DMS153 (cell line): ENCODE data around the gene GOLGA6B.
"Not testable (repeated sequence)": the region's sequence is repeated elsewhere in the genome, so short reads cannot be mapped to it uniquely, and the experiment has no call there.

Experiments used
- DNase-seq: peaks from one replicate; lab custom pipeline; 2025; lab: John Stamatoyannopoulos, UW

GOLGA6B gene

DNA sequence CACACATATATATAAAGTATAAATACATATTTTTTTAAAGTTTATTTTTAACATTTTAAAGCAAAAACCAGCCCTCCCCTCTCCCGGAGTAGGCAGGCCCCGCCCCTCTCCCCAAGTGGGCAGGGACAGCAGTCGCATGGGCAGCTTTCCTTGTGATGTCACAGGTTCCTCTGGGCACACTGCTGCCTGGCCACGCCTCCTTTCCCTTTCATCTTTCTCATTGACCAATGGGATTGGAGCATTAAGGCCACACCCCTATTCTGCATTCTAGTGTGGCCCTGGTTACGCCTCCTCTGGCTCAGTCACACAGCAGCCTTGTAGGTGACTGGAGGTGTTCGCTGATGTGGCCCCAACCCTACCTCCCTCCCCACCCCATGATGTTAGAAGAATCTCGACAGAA lies at the start of gene GOLGA6B:
GOLGA6B (plus strand) TSS at position 301 of the 400 bp plus-strand sequence; CDS start at position 342, 41 bp downstream.
- DNase-seq, result not testable (repeated sequence)

DNA sequence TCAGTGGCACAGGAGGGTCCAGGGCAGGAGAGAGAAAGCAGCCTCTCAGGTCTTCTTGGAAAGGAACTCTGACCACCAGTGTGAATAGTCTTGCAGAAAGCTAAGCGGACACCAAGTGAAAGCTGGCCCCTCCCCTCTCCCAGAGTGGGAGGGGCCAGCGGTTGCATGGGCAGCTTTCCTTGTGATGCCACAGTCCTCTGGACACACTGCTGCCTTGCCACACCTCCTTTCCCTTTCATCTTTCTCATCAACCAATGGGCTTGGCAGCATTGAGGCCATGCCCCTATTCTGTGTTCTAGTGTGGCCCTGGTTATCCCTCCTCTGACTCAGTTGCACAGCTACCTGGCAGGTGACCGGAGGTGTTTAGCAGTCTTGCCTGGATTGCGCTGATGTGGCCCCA lies 49.7 kb upstream of the GOLGA6B start:
- DNase-seq, result no peak

DNA sequence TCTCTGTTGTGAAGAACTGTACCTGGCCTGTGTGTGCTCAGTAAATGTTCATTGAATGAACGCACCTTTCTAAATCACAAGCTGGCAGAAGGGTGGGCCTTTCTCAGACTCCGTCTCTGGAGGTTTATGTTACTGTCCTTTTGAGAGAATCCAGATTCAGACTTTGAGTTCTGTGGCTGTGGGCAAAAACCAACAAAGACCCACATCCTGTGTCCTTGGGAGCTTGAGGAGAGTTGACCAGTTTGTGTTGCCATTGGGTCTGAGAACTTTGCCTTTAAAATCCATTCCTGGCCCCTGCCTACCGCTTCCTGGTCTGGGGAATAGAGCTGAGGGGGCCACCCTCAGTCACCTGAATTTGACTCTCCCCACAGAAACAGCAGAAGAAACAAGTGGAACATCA lies 46.4 kb upstream of the GOLGA6B start:
- DNase-seq, result not testable (repeated sequence)

DNA sequence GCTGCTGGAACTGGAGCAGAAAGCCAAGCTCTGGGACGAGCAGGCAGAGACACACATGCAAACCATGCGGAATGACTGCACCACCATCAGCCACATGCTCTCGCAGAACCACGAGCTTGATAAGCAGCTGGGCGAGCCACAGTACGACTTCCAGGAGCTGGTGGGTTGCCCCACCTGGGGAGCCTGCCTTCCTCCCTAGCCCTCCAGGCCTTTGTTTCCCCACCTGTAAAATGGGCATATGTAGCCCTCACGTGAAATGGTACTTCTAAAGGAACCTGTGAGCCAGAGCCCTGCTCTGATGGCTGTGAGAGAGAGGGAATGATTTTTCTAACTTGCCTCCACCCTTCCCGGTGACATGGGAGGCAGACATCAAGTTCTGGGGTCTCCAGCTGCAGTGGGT lies 44.6 kb upstream of the GOLGA6B start:
- DNase-seq, result no peak

DNA sequence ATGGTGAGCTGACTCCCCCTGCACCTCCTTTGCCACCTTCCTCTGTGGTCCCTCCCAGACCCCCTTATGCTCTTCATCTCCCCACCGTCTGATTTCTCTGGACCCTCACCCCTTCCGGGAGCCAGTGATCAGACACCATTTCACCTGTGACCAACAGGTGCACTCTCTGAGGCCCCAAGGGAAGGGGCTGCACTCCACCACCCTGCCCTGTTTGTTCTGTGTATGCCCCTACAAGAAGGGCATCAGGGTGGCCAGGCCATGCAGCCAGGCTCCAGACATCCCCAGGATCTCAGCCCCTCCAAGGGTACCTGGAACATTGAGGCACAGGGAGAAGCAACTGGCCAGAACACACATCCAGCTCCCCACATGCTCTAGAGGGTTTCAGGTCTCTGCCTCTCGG lies 42.2 kb upstream of the GOLGA6B start:
- DNase-seq, result not testable (repeated sequence)

GRCh38 chr15:72614810-72615532 lies 39.5 kb upstream of the GOLGA6B start:
- no peak for DNase-seq

- DNase-seq, result peak; percentile 26
Observed at GRCh38 chr15:72615533-72616233, 38.8 kb upstream of the GOLGA6B start.

GRCh38 chr15:72616491-72617210 lies 37.8 kb upstream of the GOLGA6B start:
- no peak for DNase-seq

DNA sequence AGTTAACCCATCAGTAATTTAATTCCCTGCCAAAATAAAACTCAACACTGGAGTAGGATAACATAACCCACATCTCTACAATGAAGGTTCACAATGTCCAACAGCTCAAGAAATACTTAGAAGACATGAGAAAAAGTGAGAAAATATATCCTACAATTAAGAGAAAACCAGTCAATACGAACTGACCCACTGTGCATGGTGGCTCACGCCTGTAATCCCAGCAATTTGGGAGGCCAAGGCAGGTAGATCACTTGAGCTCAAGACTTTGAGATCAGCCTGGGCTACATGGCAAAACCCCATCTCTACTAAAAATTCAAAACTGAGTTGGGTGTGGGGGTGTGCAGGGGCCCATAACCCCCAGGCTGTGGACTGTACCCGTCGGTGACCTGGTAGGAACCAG lies 30.6 kb upstream of the GOLGA6B start:
- DNase-seq, result not testable (repeated sequence)

DNA sequence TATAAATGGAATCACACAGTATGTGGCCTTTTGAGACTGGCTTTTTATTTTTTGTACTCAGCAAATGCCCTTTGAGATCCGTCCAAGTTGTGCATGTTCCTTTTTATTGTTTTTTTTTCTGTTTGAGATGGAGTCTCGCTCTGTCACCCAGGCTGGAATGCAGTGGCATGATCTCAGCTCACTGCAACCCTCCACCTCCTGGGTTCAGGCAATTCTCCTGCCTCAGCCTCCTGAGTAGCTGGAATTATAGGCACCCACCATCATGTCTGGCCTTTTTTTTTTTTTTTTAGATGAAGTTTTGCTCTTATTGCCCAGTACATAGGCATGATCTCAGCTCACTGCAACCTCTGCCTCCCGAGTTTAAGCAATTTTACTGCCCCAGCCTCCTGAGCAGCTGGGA lies 28.3 kb upstream of the GOLGA6B start:
- DNase-seq, result not testable (repeated sequence)

DNA sequence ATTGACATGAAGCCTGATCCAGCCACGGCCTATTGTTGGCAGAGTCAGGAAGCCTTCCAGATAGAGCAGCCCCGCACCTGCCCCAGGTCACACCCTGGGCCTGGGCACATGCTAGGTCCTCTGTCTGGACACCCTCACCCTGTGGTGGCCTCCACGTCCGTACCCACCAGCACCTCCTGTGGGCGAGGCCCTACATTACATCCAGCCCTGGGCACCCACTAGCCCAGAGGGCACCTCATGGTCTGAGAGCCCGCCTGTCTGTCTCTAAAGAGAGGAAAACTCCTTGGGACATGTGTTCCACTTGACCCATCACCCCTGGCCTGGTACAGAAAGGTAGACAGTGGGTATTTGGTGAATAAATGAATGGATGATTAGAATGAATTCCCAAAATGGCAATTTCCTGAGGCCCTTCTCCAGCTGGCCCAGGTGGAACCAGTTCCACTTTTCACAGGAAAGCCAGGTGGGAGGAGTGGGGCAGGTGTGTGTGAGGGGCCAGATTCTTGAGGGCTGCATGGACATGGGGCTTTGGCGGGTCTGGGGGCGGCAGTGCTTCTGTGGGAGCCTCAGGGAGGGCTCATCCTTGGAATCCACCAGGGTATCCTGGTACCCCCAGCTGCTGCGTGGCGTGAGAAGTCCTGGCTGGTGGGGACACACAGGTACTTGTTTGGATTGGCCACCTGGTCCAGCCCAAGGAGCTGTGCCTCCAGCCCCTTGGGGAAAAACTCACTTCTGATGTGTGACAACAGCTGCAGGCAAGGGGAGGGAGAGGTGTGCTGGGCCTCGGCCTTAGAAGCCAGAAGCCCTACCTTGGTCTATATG lies 26.0 kb upstream of the GOLGA6B start:
- not testable (repeated sequence) for DNase-seq

DNA sequence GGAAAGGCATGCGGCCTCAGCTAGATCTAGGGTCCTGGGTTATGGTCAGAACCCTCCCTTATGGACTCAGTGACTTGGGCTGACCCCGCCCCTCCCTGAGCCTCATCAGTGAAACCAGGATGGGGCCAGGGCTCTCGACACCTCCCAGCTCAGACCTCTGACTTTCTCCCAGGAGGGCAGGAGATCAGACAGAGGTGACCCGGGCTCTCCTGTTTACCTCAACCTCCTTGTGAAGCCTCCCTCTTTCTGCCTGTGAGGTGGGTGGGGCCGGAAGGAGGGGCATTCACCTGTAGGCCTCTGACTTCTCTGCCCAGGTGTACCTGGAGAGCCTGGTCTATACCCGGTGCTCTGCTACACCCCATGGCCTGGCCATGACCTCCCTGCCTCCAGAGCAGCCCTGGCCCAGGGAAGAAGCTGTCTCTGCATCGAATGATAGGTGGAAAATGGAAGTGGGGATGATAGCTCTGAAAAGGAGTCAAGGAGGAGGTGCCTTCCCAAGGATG lies 25.4 kb upstream of the GOLGA6B start:
- not testable (repeated sequence) for DNase-seq

- not testable (repeated sequence) for DNase-seq
Observed at GRCh38 chr15:72636519-72637282, 17.8 kb upstream of the GOLGA6B start.

DNA sequence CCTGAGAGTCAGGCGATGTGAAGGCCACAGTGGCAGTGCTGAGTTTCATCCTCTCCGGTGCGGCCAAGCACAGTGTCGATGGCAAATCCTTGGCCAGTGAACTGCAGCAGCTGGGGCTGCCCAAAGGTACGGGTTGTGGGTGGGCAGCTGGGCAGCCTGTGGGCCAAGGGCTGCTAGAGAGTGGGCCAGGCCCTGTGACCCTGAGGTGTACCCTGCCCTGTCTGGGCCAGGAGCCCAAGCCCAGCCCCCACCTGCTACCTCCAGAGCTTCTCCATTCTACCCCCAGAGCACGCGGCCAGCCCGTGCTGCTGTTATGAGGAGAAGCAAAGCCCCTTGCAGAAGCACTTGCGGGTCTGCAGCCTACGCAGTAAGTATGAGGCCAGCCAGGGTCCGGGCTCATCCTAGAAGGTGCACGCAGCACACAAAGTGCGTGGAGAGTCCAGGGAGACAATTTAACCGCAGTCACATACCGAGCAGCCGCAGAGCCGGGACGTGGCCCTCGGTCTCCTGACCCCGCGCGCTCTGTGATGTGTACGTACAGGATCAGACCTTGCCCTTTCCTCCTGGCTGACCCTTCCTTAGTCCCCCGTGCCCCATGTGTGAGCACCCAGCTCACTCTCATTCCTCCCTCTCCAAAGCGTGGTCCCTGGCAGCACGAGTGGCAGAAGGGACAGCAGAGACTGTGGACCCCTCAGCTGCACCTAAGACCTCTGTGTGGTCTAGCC lies 14.6 kb upstream of the GOLGA6B start:
- DNase-seq, result not testable (repeated sequence)

GRCh38 chr15:72642271-72642670 lies 12.2 kb upstream of the GOLGA6B start:
- not testable (repeated sequence) for DNase-seq

DNA sequence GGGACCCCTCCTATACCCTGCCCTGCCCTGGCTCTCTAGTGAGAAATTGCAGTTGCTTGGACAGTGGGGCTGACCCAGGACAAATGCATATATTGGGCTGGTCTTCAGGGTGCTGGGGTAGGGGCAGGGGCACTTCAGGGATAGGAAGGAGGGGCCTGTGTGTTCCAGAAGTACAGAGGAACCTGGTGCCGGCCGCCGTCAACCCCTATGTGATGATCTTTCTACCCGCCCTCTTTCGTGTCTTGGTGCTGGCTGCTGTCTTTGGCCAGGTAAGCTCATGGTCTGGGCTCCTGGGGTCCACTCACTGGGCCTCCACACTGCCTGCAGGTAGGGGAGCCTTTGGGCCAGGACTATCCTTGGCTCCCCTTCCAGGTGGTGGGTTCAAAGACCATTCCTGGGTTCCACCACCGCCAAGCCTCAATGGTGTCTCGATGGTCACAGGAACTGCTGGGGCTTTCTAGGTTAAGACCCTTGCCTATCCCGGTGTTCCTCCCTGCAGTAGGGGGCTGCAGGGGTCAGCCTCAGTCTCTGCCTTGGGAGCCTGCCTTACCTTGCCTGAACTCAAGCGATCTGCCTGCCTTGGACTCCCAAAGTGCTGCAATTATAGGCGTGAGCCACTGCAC lies 5.8 kb upstream of the GOLGA6B start:
- not testable (repeated sequence) for DNase-seq

DNA sequence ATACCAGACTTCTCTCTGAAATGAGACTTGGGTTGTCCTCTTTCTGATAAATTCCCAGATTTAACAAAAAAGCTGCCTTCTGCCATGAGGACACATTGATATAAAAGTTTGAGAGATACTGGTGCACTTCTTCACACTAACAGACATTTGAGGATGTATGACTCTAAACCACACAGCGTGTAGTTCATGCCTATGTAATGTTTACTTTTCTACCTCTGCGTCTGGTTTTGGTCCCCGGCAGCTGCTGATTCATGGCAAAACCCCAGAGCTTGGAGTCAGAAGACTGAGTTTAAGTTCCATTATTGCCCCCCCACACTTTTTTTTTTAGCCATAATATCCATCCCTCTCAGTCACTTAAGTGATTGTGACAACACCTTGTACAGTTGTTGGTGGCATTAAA lies 1.5 kb downstream of the GOLGA6B start:
- not testable (repeated sequence) for DNase-seq

- DNase-seq, result not testable (repeated sequence)
Observed at GRCh38 chr15:72661081-72661480, 6.6 kb downstream of the GOLGA6B start.

- DNase-seq, result not testable (repeated sequence)
Observed at GRCh38 chr15:72663931-72664330, 9.4 kb downstream of the GOLGA6B start.

DNA sequence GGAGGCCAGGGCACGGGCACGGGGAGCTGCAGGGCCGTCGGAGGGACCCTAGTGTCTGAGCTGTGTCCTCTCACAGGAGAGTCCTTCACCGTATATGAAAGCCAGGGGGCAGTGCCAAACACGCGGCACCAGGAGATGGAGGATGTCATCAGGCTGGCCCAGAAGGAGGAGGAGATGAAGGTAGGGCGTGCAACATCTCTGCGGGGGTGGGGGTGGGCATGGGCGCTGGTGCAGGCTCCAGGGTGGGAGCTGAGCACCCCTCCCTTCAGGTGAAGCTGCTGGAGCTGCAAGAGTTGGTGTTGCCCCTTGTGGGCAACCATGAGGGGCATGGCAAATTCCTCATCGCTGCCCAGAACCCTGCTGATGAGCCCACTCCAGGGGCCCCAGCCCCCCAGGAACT lies 11.2 kb downstream of the GOLGA6B start:
- DNase-seq, result not testable (repeated sequence)
